NCI-H1417 (cell line): Measurements from ENCODE around the gene ABCC1.
"Not testable (repeated sequence)": the region's sequence is repeated elsewhere in the genome, so short reads cannot be mapped to it uniquely, and the experiment has no call there.

Experiments
- DNase-seq, 3 experiments: peaks; one replicate each; lab custom pipeline; 2025; lab: John Stamatoyannopoulos, UW

The ABCC1 gene

GRCh38 chr16:15949210-15950160 lies at the start of gene ABCC1:
Gene ABCC1, plus strand, starts transcription at chr16:15949616. Its CDS starts 136 bp downstream, at chr16:15949752.
- peak; percentile 10 to 78 (median 71) for DNase-seq

DNA sequence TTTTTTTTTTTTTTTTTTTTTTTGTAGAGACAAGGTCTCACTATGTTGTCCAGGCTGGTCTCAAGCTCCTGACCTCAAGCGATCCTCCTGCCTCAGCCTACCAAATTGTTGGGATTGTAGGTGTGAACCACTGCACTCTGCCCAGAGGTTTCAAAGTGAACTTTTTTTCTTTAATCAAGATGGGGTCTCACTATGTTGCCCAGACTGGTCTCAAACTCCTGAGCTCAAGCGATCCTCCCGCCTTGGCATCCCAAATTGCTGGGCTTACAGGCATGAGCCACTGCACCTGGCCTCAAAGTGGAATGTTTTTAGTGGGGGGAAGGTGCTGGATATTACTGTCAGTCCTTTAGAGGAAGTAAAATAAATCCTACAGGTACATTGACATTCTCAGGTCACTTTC lies 49.1 kb upstream of the ABCC1 start:
- DNase-seq = no peak

- no peak for DNase-seq
Measured at GRCh38 chr16:15900901-15901500, 48.4 kb upstream of the ABCC1 start.

GRCh38 chr16:15903960-15904359 lies 45.5 kb upstream of the ABCC1 start:
- no peak for DNase-seq

DNA sequence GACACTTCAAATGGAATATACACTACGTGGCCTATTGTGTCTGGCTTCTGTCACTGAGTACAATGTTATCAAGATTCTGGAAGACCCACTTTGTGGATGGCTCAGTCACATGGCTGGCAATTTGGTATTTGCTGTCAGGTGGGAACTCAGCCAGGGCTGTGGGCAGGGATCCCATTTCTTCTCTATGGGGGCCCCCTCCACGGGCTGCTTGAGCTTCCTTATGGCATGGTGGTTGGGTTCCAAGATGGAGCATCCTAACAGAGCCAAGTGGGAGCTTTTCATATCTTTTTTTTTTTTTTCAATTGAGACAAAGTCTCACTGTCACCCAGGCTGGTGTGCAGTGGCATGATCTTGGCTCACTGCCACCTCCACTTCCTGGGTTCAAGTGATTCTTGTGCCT lies 43.0 kb upstream of the ABCC1 start:
- no peak for DNase-seq

GRCh38 chr16:15907863-15908478 lies 41.4 kb upstream of the ABCC1 start:
- DNase-seq = peak; percentile 5 to 89 (median 26)

DNA sequence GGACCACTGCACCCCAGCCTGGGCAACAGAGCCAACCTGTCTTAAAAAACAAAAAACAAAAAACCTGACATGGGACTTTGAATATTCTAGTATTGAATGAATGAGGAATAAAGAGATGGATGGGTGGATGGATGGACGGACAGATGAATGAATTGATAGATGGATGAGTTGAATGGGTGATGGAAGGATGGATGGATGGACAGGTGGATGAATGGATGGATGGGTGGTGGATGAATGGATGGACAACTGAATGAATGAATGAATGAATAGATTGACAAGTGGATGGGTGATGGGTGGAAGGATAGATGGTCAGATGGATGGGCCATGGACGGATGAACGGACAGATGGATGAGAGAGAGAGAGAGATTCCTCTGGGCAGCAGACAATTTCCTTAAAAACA lies 38.2 kb upstream of the ABCC1 start:
- no peak for DNase-seq

DNA sequence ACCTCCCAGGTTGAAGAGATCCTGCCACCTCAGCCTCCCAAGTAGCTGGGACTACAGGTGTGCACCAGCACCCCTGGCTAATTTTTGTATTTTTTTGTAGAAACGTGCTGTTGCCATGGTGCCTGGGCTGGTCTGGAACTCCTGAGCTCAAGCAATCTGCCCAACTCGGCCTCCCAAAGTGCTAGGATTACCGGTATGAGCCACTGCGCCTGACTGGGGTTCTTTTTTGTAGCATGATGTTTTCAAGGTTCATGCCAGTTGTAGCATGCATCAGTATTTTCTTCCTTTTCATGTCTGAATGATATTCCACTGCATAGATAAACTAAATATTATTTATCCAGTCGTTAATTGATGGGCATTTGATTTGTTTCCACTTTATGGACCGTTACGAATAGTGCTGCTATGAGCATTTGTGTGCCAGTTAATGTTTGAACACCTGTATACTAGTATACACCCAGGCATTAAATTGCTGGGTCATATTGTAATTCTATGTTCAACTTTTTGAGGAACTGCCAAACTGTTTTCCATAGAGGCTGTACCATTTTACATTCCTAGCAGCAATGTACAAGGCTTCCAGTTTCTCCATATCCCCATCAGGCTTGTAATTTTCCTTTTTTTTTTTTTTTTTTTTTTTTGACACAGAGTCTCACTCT lies 36.2 kb upstream of the ABCC1 start:
- no peak for DNase-seq

DNA sequence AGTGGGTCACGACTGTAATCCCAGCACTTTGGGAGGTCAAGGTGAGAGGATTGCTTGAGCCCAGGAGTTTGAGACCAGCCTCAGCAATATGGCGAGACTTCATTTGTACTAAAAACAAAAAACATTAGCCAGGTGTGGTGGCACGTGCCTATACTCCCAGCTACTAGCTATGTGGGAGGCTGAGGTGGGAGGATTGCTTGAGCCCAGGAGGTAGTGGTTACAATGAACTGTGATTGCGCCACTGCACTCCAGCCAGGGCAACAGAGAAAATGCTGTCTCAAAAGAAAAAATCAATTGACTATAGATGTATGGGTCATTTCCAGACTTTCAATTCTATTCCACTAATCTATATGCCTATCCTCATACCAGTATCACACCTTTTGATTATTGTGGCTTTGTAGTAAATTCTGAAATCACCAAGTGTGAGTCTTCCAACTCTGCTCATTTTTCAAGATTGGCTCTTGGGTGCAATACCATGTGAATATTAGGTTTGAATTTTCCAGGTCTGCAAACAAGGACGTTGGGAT lies 33.8 kb upstream of the ABCC1 start:
- no peak for DNase-seq

DNA sequence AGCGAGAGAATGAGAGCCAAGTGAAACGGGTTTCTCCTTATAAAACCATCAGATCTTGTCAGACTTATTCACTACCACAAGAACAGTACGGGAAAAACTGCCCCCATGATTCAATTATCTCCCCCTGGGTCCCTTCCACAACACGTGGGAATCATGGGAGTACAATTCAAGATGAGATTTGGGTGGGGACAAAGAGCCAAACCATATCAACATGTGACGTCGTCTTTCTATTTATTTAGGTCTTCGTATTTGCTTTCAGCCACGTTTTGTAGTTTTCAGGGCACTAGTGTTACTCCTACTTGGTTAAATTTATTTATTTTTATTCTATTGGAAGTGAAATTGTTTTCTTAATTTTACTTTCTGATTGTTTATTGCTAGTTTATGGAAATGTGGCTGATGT lies 33.1 kb upstream of the ABCC1 start:
- DNase-seq = no peak

DNA sequence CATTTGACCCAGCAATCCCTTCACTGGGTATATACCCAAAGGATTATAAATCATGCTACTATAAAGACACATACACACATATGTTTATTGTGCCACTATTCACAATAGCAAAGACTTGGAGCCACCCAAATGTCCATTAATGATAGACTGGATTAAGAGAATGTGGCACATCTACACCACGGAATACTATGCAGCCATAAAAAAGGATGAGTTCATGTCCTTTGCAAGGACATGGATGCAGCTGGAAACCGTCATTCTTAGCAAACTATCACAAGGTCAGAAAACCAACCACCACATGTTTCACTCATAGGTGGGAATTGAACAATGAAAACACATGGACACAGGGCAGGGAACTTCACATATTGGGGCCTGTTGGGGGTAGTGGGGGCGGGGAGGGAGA lies 31.1 kb upstream of the ABCC1 start:
- not testable (repeated sequence) for DNase-seq

DNA sequence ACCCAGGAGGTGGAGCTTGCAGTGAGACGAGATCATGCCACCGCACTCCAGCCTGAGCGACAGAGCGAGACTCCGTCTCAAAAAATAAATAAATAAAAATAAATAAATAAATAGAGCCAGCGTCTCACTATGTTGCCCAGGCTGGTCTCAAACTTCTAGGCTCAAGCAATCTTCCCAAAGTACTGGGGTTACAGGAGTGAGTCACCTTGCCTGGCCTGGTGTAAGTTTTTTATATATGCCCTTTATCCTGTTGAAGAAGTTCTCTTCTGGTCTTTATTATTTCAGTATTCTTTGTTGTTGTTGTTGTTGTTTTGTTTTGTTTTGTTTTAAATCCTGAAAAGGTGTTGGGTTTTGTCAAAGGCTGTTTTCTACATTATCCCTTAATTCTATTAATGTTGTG lies 30.1 kb upstream of the ABCC1 start:
- no peak for DNase-seq

GRCh38 chr16:15924996-15925395 lies 24.4 kb upstream of the ABCC1 start:
- no peak for DNase-seq

- DNase-seq = no peak
Measured at GRCh38 chr16:15925631-15926030, 23.8 kb upstream of the ABCC1 start.

DNA sequence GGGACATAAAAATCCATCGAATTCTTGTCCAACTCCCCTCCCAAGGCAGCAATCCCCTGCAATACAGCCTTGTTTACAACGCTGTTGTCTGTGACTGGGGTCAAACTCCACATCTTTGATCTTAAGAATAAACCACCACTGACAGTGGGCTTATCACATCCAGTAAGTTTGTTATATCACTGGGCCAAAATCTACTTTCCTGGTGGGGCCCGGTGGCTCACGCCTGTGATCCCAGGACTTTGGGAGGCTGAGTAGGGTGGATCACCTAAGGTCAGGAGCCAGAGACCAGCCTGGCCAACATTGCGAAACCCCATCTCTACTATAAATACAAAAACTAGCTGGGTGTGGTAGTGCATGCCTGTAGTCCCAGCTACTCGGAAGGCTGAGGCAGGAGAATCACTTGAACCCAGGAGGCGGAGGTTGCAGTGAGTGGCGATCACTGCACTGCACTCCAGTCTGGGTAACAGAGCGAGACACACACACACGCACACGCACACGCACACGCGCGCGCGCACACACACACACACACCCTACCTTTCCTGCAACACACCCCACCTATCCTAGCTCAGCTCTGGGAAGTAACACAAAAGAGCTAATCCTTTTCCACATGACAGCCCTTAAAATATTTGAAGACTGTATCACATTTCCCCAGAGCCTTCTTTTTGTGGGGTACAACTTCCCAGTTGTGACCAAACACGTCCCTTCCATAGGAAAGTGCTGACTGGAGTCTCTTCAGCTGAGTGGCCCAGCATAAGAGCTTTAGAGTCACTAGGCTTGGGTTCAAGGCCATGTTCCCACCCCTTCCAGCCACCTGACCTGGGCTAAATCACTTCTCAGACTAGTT lies 20.9 kb upstream of the ABCC1 start:
- DNase-seq = no peak

DNA sequence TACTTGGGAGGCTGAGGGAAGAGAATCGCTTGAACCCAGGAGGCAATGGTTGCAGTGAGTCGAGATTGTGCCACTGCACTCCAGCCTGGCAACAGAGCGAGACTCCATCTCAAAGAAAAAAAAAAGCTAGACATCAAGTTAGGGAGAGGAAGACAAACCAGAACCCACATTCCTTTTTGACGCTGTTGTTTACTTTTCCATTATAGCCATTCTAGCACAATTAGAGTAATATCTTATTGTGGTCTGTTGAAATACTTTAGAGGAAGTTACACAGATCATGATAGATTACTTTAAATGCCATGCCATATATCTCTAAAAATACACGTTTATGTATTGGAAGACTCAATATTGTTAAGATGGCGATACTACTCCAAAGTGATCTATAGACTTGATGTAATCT lies 16.5 kb upstream of the ABCC1 start:
- no peak for DNase-seq

- no peak for DNase-seq
Measured at GRCh38 chr16:15933781-15934180, 15.6 kb upstream of the ABCC1 start.

DNA sequence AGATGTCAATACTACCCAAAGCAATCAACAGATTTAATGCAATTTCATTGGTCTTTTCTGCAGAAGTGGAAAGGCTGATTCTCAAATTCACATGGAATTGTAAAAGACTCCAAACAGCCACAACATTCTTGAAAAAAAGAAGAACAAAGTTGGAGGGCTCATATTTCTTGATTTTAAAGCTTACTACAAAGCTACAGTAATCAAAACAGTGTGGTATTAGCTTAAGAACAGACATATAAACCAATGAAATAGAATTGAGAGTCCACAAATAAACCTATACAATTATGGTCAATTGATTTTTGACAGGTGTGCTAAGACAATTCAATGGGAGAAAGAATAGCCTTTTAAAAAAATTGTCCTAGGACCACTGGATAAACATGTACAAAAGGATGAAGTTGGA lies 14.4 kb upstream of the ABCC1 start:
- no peak for DNase-seq

DNA sequence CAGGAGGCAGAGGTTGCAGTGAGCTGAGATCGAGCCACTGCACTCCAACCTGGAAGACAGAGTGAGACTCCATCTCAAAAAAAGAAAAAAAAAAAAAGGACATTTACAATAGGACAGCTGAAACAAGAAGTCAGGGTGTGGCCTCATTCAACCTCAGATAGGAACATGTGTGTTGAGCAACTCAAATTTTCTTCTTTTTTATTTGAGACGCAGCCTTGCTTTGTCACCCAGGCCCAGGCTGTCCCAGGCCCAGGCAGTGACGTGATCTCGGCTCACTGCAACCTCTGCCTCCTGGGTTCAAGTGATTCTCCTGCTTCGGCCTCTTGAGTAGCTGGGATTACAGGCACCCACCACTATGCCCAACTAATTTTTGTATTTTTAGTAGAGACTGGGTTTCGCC lies 12.6 kb upstream of the ABCC1 start:
- DNase-seq = not testable (repeated sequence)

DNA sequence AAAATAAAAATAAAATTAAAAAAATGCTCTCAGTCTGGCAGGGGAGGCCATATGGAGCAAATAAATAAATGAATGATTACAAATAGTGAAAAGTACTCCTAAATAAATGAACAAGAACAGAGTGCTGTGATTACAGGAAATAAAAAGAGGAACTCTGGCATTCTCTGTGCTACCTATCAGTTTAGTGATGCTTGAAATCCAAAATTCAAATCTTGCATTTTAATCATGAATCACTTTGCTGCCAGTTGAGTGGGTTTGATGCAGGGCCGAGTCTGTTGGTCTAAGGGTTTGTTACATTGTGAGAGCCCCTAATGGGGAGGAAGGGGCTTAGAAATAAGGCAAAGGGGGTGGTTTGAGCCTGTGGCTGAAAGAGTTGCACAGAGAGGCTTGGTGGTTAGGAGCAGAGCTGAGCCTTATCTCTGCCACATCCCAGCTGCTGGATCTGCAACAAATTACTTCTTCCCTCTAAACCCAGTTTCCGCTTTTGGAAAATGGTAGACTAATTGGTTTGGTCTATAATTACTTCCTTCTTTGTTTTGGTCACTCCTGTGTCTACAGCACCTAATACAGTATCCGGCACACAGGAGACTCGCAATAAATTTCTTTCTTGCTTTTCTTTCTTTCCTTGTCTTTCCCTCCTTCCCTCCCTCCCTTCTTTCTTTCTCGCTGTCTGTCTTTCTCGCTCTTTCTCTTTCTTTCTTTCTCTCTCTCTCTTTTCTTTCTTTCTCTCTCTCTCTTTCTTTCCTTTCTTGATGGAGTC lies 6.3 kb upstream of the ABCC1 start:
- peak in 1 of 3 experiments; percentile 6 for DNase-seq
